Fibroblast of peridontal ligament (primary cell): ENCODE data around the gene LOXL3.
"Not testable (repeated sequence)": the region's sequence is repeated elsewhere in the genome, so short reads cannot be mapped to it uniquely, and the experiment has no call there.

Experiments used
- DNase-seq: peaks from one replicate; pipeline ENCODE4 v3.0.0-alpha.2; 2010; ENCODE audit errors: extremely low read depth

LOXL3 gene

GRCh38 chr2:74488643-74489481, 64.9 kb downstream of the LOXL3 start:
- DNase-seq = no peak

- DNase-seq = no peak
Observed at GRCh38 chr2:74486141-74486540, 67.6 kb downstream of the LOXL3 start.

- DNase-seq = not testable (repeated sequence)
Observed at GRCh38 chr2:74483675-74484164, 70.0 kb downstream of the LOXL3 start.

GRCh38 chr2:74482801-74483674, 70.7 kb downstream of the LOXL3 start, which contains the start of the genes CCDC142 and TTC31:
Gene CCDC142, minus strand, starts transcription at chr2:74482998. Its CDS starts 161 bp downstream, at chr2:74482837.
Gene TTC31, plus strand, starts transcription at chr2:74483081. Its CDS starts 15 bp downstream, at chr2:74483096.
- peak; percentile 95 for DNase-seq
